SU-DHL-6 (cell line): Measurements from ENCODE around the gene POLK.

Source experiments
- CTCF ChIP-seq: fragments of 200-600 bp; sonication (generic); IDR thresholded peaks from one replicate; pipeline ENCODE4 v1.5.1; 2017; ENCODE audit warnings: antibody characterized with exemption, mild to moderate bottlenecking, low read length, moderate library complexity; ENCODE audit not compliant: insufficient read depth, poor library complexity, severe bottlenecking
- EZH2phosphoT487 ChIP-seq: fragments of 200-600 bp; sonication (generic), shearing (Covaris generic); conservative IDR thresholded peaks from 2 replicates; pipeline ENCODE4 v1.6.1; 2018; ENCODE audit warnings: mild to moderate bottlenecking, antibody characterized with exemption, low read length, moderate library complexity, mixed read lengths

DNA sequence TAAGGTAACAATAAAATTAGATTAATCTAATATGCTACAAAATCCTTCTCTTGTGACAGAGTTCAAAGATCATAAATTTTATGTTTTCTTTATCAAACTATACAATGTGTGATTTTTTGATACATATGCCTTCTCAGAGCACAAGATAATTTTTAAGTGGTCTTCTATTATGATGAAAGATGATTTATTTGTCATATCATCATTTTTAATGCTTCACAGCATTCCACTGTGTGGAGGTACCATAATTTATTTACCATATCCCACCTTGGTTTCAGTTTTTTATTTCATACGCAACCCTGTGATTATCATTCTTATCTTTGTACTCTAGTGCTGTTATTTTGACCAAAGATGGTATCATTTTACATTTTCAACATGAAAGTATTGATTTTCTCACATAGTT lies 41.7 kb downstream of the POLK start:
- no peak for TF ChIP-seq CTCF
- TF ChIP-seq EZH2phosphoT487 = no peak
